K562 (cell line): ENCODE results near the gene RABL6. TPM values are rescaled to one million over a fixed set of nuclear protein-coding genes. Genes with fewer than 3 reads are reported as not detected.

Source experiments
- BRF1 ChIP-seq: IDR thresholded peaks from 3 replicates; pipeline ENCODE4 v1.6.1; 2011; ENCODE audit warnings: borderline replicate concordance, mild to moderate bottlenecking; ENCODE audit not compliant: insufficient read length; ENCODE audit errors: extremely low read depth
- CEBPG ChIP-seq, 3 experiments: fragments of 200-800 bp in 1 of 3; sonication (Bioruptor generic) in 1 of 3; sonication (generic) in 1 of 3; formaldehyde crosslinking in 1 of 3; IDR thresholded peaks in 2 of 3; conservative IDR thresholded peaks in 1 of 3; 2 replicates each; pipeline versions ENCODE4 v1.6.1 to v1.8.0; 2016 to 2022; ENCODE audit warnings: missing compliant biosample characterization in 2 of 3, missing genetic modification characterization in 2 of 3, mild to moderate bottlenecking in 1 of 3, missing genetic modification reagents in 1 of 3
- KDM1A ChIP-seq, 2 experiments: fragments of 450-650 bp; IDR thresholded peaks; 2 replicates each; pipeline ENCODE4 v1.6.1; 2016; ENCODE audit warnings: mild to moderate bottlenecking in 2 of 2
- KHSRP ChIP-seq: fragments of 450-650 bp; IDR thresholded peaks from 2 replicates; pipeline ENCODE4 v1.6.1; 2017
- NUFIP1 ChIP-seq: fragments of 450-650 bp; IDR thresholded peaks from 2 replicates; pipeline ENCODE4 v1.6.1; 2018; ENCODE audit not compliant: partially characterized antibody
- PML ChIP-seq: IDR thresholded peaks from 2 replicates; pipeline ENCODE4 v1.6.1; 2012; ENCODE audit warnings: low read length, inconsistent platforms
- ZBTB7A ChIP-seq: IDR thresholded peaks from 2 replicates; pipeline ENCODE4 v1.6.1; 2011; ENCODE audit warnings: low read depth, mild to moderate bottlenecking, low read length, moderate library complexity, borderline replicate concordance; ENCODE audit not compliant: control insufficient read depth
- ZZZ3 ChIP-seq: fragments of 450-650 bp; IDR thresholded peaks from 2 replicates; pipeline ENCODE4 v1.6.1; 2016; ENCODE audit warnings: antibody characterized with exemption, mild to moderate bottlenecking, moderate library complexity
- polyA plus RNA-seq, 8 experiments: library from polyadenylated mRNA; depleted of rRNA in 4 of 8; stranded (reverse) in 5 of 8; unstranded in 3 of 8; fragments of >200 nt; fragmentation: Nextera tagmentation in 2 of 8; fragmentation: Illumina TruSeq in 1 of 8; extraction: Ambion mirVana in 2 of 8; extraction: Trizol in 1 of 8; gene quantifications; 2 replicates each; pipeline versions ENCODE4 v1.2.1 to v1.2.3, GENCODE V29; 2011 to 2014; ENCODE audit warnings: inconsistent platforms in 1 of 8, missing spikeins in 1 of 8
- total RNA-seq, 7 experiments: library from RNA; depleted of rRNA in 6 of 7; stranded (reverse); fragments of >200 nt in 6 of 7; fragmentation: Illumina TruSeq in 2 of 7; extraction: Trizol in 2 of 7; gene quantifications; 2 replicates each; pipeline versions ENCODE4 v1.2.1 to v1.2.3, GENCODE V29; 2011 to 2021; ENCODE audit warnings: low replicate concordance in 1 of 7
- TF ChIP-seq, protein P1 (sequence below): fragments of 250-450 bp; sonication (Bioruptor Pico); IDR thresholded peaks from 2 replicates; pipeline ENCODE4 v1.4.0; 2020; ENCODE audit warnings: mild to moderate bottlenecking, moderate library complexity
- TF ChIP-seq, protein P2 (sequence below): IDR thresholded peaks from 2 replicates; pipeline ENCODE4 v1.6.1; 2016; ENCODE audit warnings: missing genetic modification characterization, missing compliant biosample characterization
- TF ChIP-seq, protein P3 (sequence below): IDR thresholded peaks from 2 replicates; pipeline ENCODE4 v1.6.1; 2012; ENCODE audit warnings: low read depth, low read length, improper control_type of control experiment, borderline replicate concordance
- TF ChIP-seq, protein P4 (sequence below): IDR thresholded peaks from 3 replicates; pipeline ENCODE4 v1.6.1; 2011; ENCODE audit warnings: borderline replicate concordance, mild to moderate bottlenecking; ENCODE audit not compliant: insufficient read length, insufficient read depth
- TF ChIP-seq, protein P5 (sequence below): sonication (generic); formaldehyde crosslinking; IDR thresholded peaks from 2 replicates; pipeline ENCODE4 v1.8.0; 2022; ENCODE audit warnings: mild to moderate bottlenecking, missing genetic modification reagents

The RABL6 gene
- total and polyA plus RNA-seq, 9 of the 15 experiments (the other 6 are each of a cell fraction or from before 2014, with no cell fraction given) = 5.6 to 181 (median 84.5) TPM

DNA sequence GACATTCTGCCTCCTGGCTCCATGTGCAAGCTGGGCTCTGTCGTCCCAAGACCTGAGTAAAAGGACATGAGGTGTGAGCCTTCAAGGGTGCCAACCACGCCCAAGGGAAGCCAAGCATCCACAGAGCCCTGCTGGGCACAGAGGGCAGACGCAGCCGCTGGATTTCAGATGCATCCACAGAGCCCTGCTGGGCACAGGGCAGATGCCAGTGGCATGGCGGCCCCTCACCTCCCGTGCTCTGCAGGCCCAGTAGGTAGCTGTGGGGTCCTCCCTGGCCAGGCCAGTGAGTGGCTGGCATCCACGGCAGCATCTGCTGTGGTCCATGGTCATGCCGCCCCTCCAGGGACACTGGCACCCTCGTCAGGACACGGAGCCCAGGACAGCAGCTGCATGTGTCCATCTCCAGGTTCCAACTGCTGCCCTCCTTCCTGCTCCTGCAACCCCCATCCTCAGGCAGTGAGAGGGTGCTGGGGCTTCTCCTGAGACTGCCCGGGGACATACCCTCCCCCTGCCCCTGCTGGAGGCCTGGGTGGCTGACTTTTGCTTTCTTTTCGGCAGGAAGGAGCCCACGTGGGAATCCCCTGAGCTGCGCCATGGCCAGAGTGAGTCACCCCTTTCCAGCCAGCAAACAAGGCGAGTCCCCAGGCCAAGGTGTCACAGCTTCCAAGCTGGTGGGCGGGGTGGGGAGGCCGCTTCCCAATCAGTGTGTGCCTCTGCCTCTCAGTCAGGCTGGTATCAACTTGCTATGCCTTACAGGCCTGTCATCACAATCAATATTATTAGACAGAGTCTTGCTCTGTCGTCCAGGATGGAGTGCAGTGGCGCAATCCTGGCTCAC, 74.6 kb downstream of the RABL6 start (continued):
- TF ChIP-seq, protein P1, sequence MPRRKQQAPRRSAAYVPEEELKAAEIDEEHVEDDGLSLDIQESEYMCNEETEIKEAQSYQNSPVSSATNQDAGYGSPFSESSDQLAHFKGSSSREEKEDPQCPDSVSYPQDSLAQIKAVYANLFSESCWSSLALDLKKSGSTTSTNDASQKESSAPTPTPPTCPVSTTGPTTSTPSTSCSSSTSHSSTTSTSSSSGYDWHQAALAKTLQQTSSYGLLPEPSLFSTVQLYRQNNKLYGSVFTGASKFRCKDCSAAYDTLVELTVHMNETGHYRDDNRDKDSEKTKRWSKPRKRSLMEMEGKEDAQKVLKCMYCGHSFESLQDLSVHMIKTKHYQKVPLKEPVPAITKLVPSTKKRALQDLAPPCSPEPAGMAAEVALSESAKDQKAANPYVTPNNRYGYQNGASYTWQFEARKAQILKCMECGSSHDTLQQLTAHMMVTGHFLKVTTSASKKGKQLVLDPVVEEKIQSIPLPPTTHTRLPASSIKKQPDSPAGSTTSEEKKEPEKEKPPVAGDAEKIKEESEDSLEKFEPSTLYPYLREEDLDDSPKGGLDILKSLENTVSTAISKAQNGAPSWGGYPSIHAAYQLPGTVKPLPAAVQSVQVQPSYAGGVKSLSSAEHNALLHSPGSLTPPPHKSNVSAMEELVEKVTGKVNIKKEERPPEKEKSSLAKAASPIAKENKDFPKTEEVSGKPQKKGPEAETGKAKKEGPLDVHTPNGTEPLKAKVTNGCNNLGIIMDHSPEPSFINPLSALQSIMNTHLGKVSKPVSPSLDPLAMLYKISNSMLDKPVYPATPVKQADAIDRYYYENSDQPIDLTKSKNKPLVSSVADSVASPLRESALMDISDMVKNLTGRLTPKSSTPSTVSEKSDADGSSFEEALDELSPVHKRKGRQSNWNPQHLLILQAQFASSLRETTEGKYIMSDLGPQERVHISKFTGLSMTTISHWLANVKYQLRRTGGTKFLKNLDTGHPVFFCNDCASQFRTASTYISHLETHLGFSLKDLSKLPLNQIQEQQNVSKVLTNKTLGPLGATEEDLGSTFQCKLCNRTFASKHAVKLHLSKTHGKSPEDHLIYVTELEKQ (CRISPR knock-in tag) = no peak
- no peak for TF ChIP-seq KHSRP
- TF ChIP-seq, protein P2, sequence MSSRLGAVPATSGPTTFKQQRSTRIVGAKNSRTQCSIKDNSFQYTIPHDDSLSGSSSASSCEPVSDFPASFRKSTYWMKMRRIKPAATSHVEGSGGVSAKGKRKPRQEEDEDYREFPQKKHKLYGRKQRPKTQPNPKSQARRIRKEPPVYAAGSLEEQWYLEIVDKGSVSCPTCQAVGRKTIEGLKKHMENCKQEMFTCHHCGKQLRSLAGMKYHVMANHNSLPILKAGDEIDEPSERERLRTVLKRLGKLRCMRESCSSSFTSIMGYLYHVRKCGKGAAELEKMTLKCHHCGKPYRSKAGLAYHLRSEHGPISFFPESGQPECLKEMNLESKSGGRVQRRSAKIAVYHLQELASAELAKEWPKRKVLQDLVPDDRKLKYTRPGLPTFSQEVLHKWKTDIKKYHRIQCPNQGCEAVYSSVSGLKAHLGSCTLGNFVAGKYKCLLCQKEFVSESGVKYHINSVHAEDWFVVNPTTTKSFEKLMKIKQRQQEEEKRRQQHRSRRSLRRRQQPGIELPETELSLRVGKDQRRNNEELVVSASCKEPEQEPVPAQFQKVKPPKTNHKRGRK (tag) = no peak
- TF ChIP-seq, protein P3, sequence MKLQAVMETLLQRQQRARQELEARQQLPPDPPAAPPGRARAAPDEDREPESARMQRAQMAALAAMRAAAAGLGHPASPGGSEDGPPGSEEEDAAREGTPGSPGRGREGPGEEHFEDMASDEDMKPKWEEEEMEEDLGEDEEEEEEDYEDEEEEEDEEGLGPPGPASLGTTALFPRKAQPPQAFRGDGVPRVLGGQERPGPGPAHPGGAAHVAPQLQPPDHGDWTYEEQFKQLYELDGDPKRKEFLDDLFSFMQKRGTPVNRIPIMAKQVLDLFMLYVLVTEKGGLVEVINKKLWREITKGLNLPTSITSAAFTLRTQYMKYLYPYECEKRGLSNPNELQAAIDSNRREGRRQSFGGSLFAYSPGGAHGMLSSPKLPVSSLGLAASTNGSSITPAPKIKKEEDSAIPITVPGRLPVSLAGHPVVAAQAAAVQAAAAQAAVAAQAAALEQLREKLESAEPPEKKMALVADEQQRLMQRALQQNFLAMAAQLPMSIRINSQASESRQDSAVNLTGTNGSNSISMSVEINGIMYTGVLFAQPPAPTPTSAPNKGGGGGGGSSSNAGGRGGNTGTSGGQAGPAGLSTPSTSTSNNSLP = no peak
- TF ChIP-seq, protein P4, sequence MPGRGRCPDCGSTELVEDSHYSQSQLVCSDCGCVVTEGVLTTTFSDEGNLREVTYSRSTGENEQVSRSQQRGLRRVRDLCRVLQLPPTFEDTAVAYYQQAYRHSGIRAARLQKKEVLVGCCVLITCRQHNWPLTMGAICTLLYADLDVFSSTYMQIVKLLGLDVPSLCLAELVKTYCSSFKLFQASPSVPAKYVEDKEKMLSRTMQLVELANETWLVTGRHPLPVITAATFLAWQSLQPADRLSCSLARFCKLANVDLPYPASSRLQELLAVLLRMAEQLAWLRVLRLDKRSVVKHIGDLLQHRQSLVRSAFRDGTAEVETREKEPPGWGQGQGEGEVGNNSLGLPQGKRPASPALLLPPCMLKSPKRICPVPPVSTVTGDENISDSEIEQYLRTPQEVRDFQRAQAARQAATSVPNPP = no peak
- TF ChIP-seq CEBPG (CRISPR knock-in tag; IDR thresholded peaks at IDR 0.05) = peak; percentile 73
- 0 out of 4 replicates have a peak, but pooled peaks of 1 of the 2 experiments have one; percentile 46 for TF ChIP-seq CEBPG (tag; conservative IDR thresholded peaks at IDR 0.05 in 1 of 2, IDR thresholded peaks at IDR 0.05 in 1 of 2)
- TF ChIP-seq, protein P5, sequence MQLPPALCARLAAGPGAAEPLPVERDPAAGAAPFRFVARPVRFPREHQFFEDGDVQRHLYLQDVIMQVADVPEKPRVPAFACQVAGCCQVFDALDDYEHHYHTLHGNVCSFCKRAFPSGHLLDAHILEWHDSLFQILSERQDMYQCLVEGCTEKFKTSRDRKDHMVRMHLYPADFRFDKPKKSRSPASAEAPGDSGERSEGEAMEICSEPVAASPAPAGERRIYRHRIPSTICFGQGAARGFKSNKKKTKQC (CRISPR knock-in tag) = no peak
- no peak for TF ChIP-seq NUFIP1
- no peak; a peak in 1 of 4 replicates for TF ChIP-seq KDM1A (IDR thresholded peaks at IDR 0.05)
- TF ChIP-seq ZBTB7A = peak; percentile 17; the same call in 1 of the 2 replicates
- no peak for TF ChIP-seq BRF1
- no peak for TF ChIP-seq PML
- no peak for TF ChIP-seq ZZZ3
